ENCODE data around the gene RPL39L.

The RPL39L gene

GRCh38 chr3:187088701-187089100 is 50.6 kb downstream of the RPL39L start:
- DNase-seq = no peak

- DNase-seq = no peak
Measured at GRCh38 chr3:187086831-187087230, 52.5 kb downstream of the RPL39L start.

- DNase-seq = no peak
Measured at GRCh38 chr3:187085933-187086332, 53.4 kb downstream of the RPL39L start.

GRCh38 chr3:187085021-187085666 is 54.2 kb downstream of the RPL39L start:
- DNase-seq = no peak

- DNase-seq = no peak
Measured at GRCh38 chr3:187084580-187084979, 54.7 kb downstream of the RPL39L start.

GRCh38 chr3:187084126-187084525 is 55.2 kb downstream of the RPL39L start:
- no peak for DNase-seq

GRCh38 chr3:187082758-187083375 is 56.4 kb downstream of the RPL39L start:
- DNase-seq = no peak

GRCh38 chr3:187080799-187081450 is 58.4 kb downstream of the RPL39L start:
- no peak for DNase-seq

GRCh38 chr3:187079090-187080022 is 59.9 kb downstream of the RPL39L start:
- no peak for DNase-seq

- no peak for DNase-seq
Measured at GRCh38 chr3:187077537-187077936, 61.8 kb downstream of the RPL39L start.

- no peak for DNase-seq
Measured at GRCh38 chr3:187077085-187077484, 62.2 kb downstream of the RPL39L start.

GRCh38 chr3:187076297-187076696 is 63.0 kb downstream of the RPL39L start:
- no peak for DNase-seq

- no peak for DNase-seq
Measured at GRCh38 chr3:187074846-187075245, 64.5 kb downstream of the RPL39L start.

GRCh38 chr3:187073581-187074098 is 65.7 kb downstream of the RPL39L start:
- no peak for DNase-seq

GRCh38 chr3:187072511-187072910 is 66.8 kb downstream of the RPL39L start:
- DNase-seq = no peak

- no peak for DNase-seq
Measured at GRCh38 chr3:187072102-187072501, 67.2 kb downstream of the RPL39L start.

Data from DMS53 (cell line).